Gastroesophageal sphincter (tissue), 3 donors: ENCODE measurements around the gene WRNIP1.

ENCODE experiments used
- CTCF ChIP-seq, 4 experiments: fragments of 200-600 bp in 2 of 4; fragments of 450-650 bp in 2 of 4; sonication (generic) in 1 of 4; IDR thresholded peaks; one replicate each; pipeline ENCODE4 v1.5.1; 2017 to 2019; ENCODE audit warnings: antibody characterized with exemption in 4 of 4, mild to moderate bottlenecking in 2 of 4, moderate library complexity in 2 of 4
- POLR2AphosphoS5 ChIP-seq: sonication (generic); formaldehyde crosslinking; IDR thresholded peaks from one replicate; pipeline ENCODE4 v1.6.1; 2017; ENCODE audit warnings: antibody characterized with exemption

GRCh38 chr6:2771079-2771478 lies 5.9 kb downstream of the WRNIP1 start:
- no peak for TF ChIP-seq POLR2AphosphoS5
- no peak for TF ChIP-seq CTCF (IDR thresholded peaks at IDR 0.05)
